Transverse colon (tissue), 4 donors: ENCODE results near the gene CRYBG2. TPM values are rescaled to one million over a fixed set of nuclear protein-coding genes. Genes with fewer than 3 reads are reported as not detected.
A peak's percentile ranks its signal among the peaks of the same experiment; 100 is the strongest.

ENCODE experiments used
- DNase-seq: peaks from one replicate; pipeline ENCODE4 v3.0.0-alpha.2; 2019
- H3K27ac ChIP-seq, 4 donors: fragments of 200-600 bp; sonication (generic); 2 replicates each; pipeline ENCODE4 v1.5.1; 2016 to 2018; ENCODE audit warnings: inconsistent platforms in 4 of 4
- H3K27me3 ChIP-seq: fragments of 200-600 bp; sonication (generic); 2 replicates; pipeline ENCODE4 v1.5.1; 2017; ENCODE audit warnings: inconsistent platforms
- H3K36me3 ChIP-seq, 4 donors: fragments of 200-600 bp; sonication (generic); 2 replicates each; pipeline ENCODE4 v1.5.1; 2017 to 2019; ENCODE audit warnings: inconsistent platforms in 4 of 4
- H3K4me1 ChIP-seq, 4 donors: fragments of 200-600 bp; sonication (generic); 2 replicates each; pipeline ENCODE4 v1.5.1; 2017 to 2020; ENCODE audit warnings: inconsistent platforms in 4 of 4
- H3K4me3 ChIP-seq, 4 donors: fragments of 200-600 bp; sonication (generic); 1 replicate in 1 of 4; 2 replicates in 3 of 4; pipeline versions ENCODE4 v1.5.1 to v1.6.1; 2017 to 2019; ENCODE audit warnings: inconsistent platforms in 4 of 4
- H3K9me3 ChIP-seq, 2 donors: fragments of 200-600 bp; sonication (generic); 2 replicates each; pipeline ENCODE4 v1.5.1; 2017 to 2019; ENCODE audit warnings: inconsistent platforms in 2 of 2
- EP300 ChIP-seq: sonication (generic); formaldehyde crosslinking; IDR thresholded peaks from one replicate; pipeline ENCODE4 v1.6.1; 2017; ENCODE audit warnings: antibody characterized with exemption, low read depth
- POLR2A ChIP-seq: fragments of 450-650 bp; IDR thresholded peaks from one replicate; pipeline ENCODE4 v1.6.1; 2016; ENCODE audit warnings: antibody characterized with exemption, mild to moderate bottlenecking, moderate library complexity
- POLR2AphosphoS5 ChIP-seq, 3 donors: sonication (generic); formaldehyde crosslinking; IDR thresholded peaks; one replicate each; pipeline ENCODE4 v1.6.1; 2016; ENCODE audit warnings: antibody characterized with exemption in 3 of 3
- WGBS, 2 donors: methylation state at CpG; one replicate each; pipeline ENCODE4 v1.1.5; 2018; ENCODE audit warnings: low coverage in 1 of 2; 5-methylcytosine and 5-hydroxymethylcytosine counted together
- in situ Hi-C, 4 donors: fragments of 200-750 bp; cut with MboI; loops; one replicate each; pipeline versions ENCODE4 v1.15.0 to v1.15.1; 2017; ENCODE audit warnings: low sequenced_read_pairs in 3 of 4, low pct_ligation_motif_present in 1 of 4, low pct_unique_long_range_greater_than_20kb in 1 of 4
- intact Hi-C: fragments of 100-400 bp; cut with DNase I; formaldehyde crosslinking; loops from one replicate; pipeline ENCODE4 v1.15.1; 2023; ENCODE audit warnings: low total_unique reads
- total RNA-seq, 4 donors: library from RNA; depleted of rRNA; stranded (reverse); fragments of >200 nt; gene quantifications; one replicate each; pipeline ENCODE4 v1.1.0, GENCODE V29; 2016
- TF ChIP-seq, protein P1 (sequence below), 5 experiments: fragments of 200-600 bp in 3 of 5; fragments of 450-650 bp in 2 of 5; sonication (generic) in 3 of 5; IDR thresholded peaks; 1 replicate in 2 of 5; 2 replicates in 3 of 5; pipeline ENCODE4 v1.5.1; 2016 to 2017; ENCODE audit warnings: antibody characterized with exemption in 5 of 5, inconsistent platforms in 3 of 5, mild to moderate bottlenecking in 2 of 5, moderate library complexity in 1 of 5

The CRYBG2 gene
- total RNA-seq, 4 donors from 2014 or later: 2.8 to 41.9 (median 22.3) TPM

GRCh38 chr1:26318338-26319064, 35.4 kb downstream of the CRYBG2 start:
- peak overlapping the region in 2 of 4 donors; percentile 11 to 44 for H3K4me3 ChIP-seq
- 73% methylated on average over 9 of the region's 9 CpGs; no CpG with 5 or more reads in 1 of the 2 donors for WGBS, 2 donors
- peak overlapping the region; percentile 62 to 72 (median 64) for H3K27ac ChIP-seq
- H3K36me3 ChIP-seq: no peaks in the 10 kb centered on the region
- no peaks in the 10 kb centered on the region for H3K9me3 ChIP-seq
- TF ChIP-seq, protein P1, sequence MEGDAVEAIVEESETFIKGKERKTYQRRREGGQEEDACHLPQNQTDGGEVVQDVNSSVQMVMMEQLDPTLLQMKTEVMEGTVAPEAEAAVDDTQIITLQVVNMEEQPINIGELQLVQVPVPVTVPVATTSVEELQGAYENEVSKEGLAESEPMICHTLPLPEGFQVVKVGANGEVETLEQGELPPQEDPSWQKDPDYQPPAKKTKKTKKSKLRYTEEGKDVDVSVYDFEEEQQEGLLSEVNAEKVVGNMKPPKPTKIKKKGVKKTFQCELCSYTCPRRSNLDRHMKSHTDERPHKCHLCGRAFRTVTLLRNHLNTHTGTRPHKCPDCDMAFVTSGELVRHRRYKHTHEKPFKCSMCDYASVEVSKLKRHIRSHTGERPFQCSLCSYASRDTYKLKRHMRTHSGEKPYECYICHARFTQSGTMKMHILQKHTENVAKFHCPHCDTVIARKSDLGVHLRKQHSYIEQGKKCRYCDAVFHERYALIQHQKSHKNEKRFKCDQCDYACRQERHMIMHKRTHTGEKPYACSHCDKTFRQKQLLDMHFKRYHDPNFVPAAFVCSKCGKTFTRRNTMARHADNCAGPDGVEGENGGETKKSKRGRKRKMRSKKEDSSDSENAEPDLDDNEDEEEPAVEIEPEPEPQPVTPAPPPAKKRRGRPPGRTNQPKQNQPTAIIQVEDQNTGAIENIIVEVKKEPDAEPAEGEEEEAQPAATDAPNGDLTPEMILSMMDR (IDR thresholded peaks at IDR 0.05): no peak
- TF ChIP-seq POLR2A (no peak), POLR2AphosphoS5 (IDR thresholded peaks at IDR 0.05) (no peak), EP300 (no peak)
- peak; percentile 46 for DNase-seq
- intact Hi-C loops: no loop called here
- in situ Hi-C loops: no loop called here
- peaks cover 4 to 22% (median 6%) of the 10 kb centered on the region in 4 donors for H3K4me1 ChIP-seq
- H3K27me3 ChIP-seq: no peaks in the 10 kb centered on the region

DNA sequence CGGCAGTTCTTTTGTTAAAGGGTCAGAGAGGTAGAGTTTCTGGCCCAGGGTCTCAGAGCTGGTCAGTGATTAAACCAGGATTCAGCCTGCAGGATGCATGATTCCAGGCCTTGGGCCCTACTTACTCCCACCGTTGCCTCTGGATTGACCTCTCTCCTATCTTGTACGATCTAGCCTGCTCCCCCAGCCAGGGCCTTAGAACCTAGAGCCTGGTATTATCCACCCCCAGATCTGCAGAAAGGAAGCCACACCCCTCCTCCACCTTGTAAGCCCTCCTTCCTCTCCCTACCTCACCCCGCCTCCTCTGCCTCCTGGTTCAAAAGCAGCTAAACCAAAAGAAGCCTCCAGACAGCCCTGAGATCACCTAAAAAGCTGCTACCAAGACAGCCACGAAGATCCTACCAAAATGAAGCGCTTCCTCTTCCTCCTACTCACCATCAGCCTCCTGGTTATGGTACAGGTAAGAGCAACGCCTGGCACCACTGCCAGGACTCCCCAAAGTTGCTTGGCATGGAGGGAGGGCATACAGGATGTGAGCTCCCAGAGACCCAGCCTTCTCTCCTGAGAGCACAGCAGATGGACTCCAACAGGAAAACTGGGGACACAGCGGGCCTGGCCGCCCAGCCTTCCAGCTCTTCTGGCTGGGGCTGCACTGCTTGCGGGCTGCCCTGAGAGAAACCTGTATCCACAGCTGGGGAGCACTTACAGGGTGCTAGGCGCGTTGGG, 36.2 kb downstream of the CRYBG2 start, which contains the start of gene CD52:
TSS of gene CD52 (plus strand) at position 347 of the 726 bp plus-strand sequence. CDS start at position 407, 60 bp downstream.
- intact Hi-C loops: no loop called here
- H3K4me1 ChIP-seq: peaks cover 4 to 22% (median 6%) of the 10 kb centered on the region in 4 donors
- no peaks in the 10 kb centered on the region for H3K36me3 ChIP-seq
- in situ Hi-C loops: no loop called here
- DNase-seq: peak; percentile 63
- H3K27ac ChIP-seq: peak within 1 kb of the TSS; percentile 62 to 72 (median 64)
- H3K4me3 ChIP-seq: peak within 1 kb of the TSS in 2 of 4 donors; percentile 11 to 44
- TF ChIP-seq POLR2A: peak; percentile 43
- peak in 2 of 3 donors; percentile 33 to 42 for TF ChIP-seq POLR2AphosphoS5 (IDR thresholded peaks at IDR 0.05)
- TF ChIP-seq, protein P1 (IDR thresholded peaks at IDR 0.05): no peak
- H3K27me3 ChIP-seq: no peaks in the 10 kb centered on the region
- H3K9me3 ChIP-seq: no peaks in the 10 kb centered on the region
- WGBS, 2 donors: 61 to 70% methylated on average over 2 to 12 of the region's 12 CpGs

DNA sequence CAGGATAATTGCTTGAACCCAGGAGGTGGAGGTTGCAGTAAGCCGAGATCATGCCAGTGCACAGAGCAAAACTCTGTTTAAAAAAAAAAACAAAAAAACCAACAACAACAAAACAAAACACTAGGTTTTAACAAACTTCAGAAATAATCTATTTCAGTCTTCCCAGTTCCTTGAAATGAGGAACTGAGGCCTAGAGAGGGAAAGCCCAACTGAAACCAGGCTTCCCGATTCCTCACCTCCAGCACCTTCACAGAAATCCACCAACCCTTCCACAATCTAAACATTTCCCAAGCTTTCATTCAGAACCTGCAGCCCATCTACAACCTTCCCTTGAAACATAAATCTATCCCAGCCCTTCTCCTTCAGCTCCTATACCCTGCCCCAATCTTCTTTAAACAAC, 36.8 kb downstream of the CRYBG2 start:
- peak overlapping the region; percentile 62 to 72 (median 64) for H3K27ac ChIP-seq
- no peaks in the 10 kb centered on the region for H3K36me3 ChIP-seq
- WGBS, 2 donors: 43 to 71% methylated on average over 1 to 2 of the region's 2 CpGs
- TF ChIP-seq, protein P1 (IDR thresholded peaks at IDR 0.05): no peak
- TF ChIP-seq POLR2AphosphoS5 (IDR thresholded peaks at IDR 0.05): no peak
- no peak for TF ChIP-seq POLR2A
- no peak for TF ChIP-seq EP300
- no peaks in the 10 kb centered on the region for H3K9me3 ChIP-seq
- no peaks in the 10 kb centered on the region for H3K27me3 ChIP-seq
- intact Hi-C loops: no loop called here
- H3K4me1 ChIP-seq: peaks cover 4 to 22% (median 6%) of the 10 kb centered on the region in 4 donors
- in situ Hi-C loops: no loop called here
- DNase-seq: no peak
- no peak overlapping the region for H3K4me3 ChIP-seq
